ENCODE data around the gene CHAT.

CHAT gene

DNA sequence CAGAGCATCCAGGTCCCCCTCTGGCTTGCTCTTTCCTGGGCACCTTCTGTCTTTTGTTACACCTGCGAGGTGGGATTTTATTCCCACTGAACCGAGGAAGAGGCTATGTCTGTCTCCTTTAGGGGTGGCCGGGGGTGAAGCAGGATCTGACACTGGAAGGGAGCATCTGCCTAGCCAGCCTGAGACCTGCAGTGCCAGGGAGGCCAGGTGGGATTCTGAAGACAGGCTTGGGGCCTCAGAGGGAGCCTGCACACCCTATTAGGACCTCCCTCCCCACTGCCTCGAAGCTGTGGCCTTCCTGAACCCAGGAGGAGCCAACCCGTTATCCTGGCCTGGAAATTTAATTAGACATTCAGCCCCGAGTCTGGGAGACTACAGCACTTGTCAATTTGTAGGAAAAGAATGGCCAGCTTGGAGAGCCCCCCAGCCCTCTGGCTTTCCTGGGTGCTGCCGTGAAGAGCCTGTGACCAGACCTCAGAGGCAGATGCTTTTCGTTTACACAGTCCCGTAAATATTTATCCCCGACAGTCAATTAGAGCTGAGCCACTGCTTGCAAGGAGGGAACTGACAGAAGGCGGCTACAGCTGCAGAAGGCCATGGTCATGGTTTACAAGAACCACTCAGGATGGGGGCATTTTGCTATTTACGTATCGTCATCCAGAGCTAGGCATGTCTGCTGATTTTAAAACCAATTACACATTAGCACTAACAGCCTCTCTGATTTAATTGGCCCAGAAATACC lies 19.7 kb downstream of the CHAT start:
- peaks cover 5% of the 10 kb centered on the region for H3K4me1 ChIP-seq (ENCODE audit: insufficient read depth, insufficient read length)
- H3K9ac ChIP-seq (ENCODE audit: insufficient read length, low read depth): no peak overlapping the region
- no peak for TF ChIP-seq ZNF274 (IDR thresholded peaks at IDR 0.05; ENCODE audit: low read depth, low read length)
- TF ChIP-seq YY1 (IDR thresholded peaks at IDR 0.05; ENCODE audit: insufficient read depth, insufficient read length): no peak
- TF ChIP-seq SUZ12 (IDR thresholded peaks at IDR 0.05; ENCODE audit: extremely low read depth, insufficient read depth, insufficient read length): no peak
- H3K27me3 ChIP-seq (ENCODE audit: insufficient read depth, insufficient read length): no peaks in the 10 kb centered on the region
- no peak overlapping the region for H3K4me3 ChIP-seq (ENCODE audit: insufficient read length, low read depth)
- no peak for DNase-seq (ENCODE audit: low read depth, low spot score)
- H3K9me3 ChIP-seq (ENCODE audit: insufficient read depth, low read length): no peaks in the 10 kb centered on the region
- H3K36me3 ChIP-seq (ENCODE audit: insufficient read depth, insufficient read length, low read length): no peaks in the 10 kb centered on the region

DNA sequence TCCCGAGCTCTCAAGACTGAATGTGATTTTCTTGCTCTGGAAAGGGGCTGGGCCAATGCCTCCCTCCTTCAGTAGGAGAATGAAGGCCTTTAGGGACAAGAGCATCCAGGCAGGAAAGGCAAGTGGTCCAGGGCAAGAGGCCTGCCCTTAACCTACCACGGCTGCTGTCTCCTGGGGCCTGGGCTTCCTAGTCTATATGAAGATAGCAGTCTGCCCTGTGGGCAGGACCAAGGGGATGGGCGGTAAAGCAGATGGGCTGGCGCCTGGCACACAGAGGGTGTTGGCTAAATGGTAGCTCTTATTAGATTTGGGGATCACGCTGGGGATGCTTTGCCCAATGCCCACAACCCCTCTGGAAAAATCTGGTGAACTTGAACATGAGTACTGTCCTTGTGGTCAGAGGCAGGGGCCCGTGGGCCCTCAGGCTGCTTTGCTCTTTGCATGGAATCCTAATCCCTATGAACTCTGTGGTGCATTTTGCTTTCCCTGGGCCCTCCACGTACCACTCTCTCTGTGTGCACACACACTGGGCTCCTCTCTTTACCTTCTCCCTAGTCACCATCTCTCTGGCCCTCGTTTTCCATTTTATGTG lies 20.3 kb downstream of the CHAT start:
- H3K36me3 ChIP-seq (ENCODE audit: insufficient read depth, insufficient read length, low read length): no peaks in the 10 kb centered on the region

DNA sequence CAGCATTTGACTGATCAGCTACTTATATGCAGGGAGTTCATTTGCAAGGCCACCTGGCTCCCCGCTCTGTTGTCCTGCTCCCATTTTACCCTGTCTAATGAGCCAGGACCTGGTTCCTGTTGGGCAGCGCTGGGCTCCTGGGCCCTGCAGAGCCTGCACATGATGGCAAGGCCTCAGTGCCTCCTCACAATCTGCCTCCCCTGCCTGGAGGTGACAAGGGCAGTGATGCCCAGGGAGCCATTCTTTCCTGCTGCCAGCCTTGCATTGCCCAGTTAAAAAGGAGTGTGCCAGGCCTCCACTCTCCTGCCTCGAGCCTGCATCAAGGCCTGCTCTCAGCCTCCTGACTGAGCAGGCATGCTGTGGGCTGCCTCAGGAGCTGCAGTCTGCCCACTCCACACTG lies 28.5 kb downstream of the CHAT start:
- TF ChIP-seq ZNF274 (IDR thresholded peaks at IDR 0.05; ENCODE audit: low read depth, low read length): no peak
- TF ChIP-seq YY1 (IDR thresholded peaks at IDR 0.05; ENCODE audit: insufficient read depth, insufficient read length): no peak
- no peak for TF ChIP-seq SUZ12 (IDR thresholded peaks at IDR 0.05; ENCODE audit: extremely low read depth, insufficient read depth, insufficient read length)
- Histone ChIP-seq H3K9me3 (ENCODE audit: insufficient read depth, low read length) (no peaks in the 10 kb centered on the region), H3K9ac (ENCODE audit: insufficient read length, low read depth) (no peak overlapping the region), H3K36me3 (ENCODE audit: insufficient read depth, insufficient read length, low read length) (no peaks in the 10 kb centered on the region), H3K27me3 (ENCODE audit: insufficient read depth, insufficient read length) (no peaks in the 10 kb centered on the region), H3K4me1 (ENCODE audit: insufficient read depth, insufficient read length) (no peaks in the 10 kb centered on the region), H3K4me3 (ENCODE audit: insufficient read length, low read depth) (no peak overlapping the region)
- no peak for DNase-seq (ENCODE audit: low read depth, low spot score)

More for the DNA sequence above, 20.3 kb downstream of the CHAT start:
- Histone ChIP-seq H3K27me3 (ENCODE audit: insufficient read depth, insufficient read length) (no peaks in the 10 kb centered on the region), H3K9me3 (ENCODE audit: insufficient read depth, low read length) (no peaks in the 10 kb centered on the region), H3K9ac (ENCODE audit: insufficient read length, low read depth) (no peak overlapping the region), H3K4me3 (ENCODE audit: insufficient read length, low read depth) (no peak overlapping the region), H3K4me1 (ENCODE audit: insufficient read depth, insufficient read length) (peaks cover 5% of the 10 kb centered on the region)
- DNase-seq (ENCODE audit: low read depth, low spot score): no peak
- TF ChIP-seq YY1 (IDR thresholded peaks at IDR 0.05; ENCODE audit: insufficient read depth, insufficient read length): no peak

DNA sequence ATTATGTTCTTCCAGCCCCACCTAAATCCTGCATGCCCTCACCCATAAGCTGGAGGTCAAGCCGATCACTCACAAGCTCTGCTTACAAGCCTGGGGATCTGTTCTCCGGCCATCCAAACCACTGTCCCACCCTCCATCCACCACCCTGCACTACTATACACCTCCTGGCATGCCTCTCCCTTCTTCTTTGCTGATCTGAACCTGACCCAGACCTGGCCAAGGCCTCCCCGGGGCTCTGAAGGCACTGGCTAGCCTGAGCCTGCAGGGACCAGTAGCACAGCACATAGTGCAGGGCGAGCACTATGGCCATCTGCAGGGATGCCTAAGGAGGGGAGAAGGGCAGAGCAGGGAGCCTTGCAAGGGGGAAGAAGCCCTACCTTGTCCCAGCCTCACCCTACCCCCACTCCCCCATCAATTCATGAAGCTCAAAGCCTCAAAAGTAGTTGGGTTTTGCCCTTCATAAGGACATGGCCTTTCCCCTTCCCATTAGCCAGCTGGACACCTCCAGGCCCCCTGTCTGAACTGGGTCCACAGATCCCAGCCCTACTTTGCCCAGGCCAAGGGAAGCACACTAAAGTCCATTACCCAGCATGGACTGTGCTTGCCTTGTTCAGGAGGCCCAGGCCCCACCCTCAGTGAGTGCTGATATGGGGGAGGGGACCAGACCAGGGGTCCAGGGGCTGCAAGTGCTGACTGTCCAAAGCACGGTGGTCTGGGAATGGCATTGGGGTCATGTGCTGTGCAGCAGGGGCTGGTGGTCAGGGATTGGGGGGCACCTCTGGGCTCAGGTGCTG lies 29.6 kb downstream of the CHAT start:
- Histone ChIP-seq H3K9ac (ENCODE audit: insufficient read length, low read depth) (no peak overlapping the region), H3K27me3 (ENCODE audit: insufficient read depth, insufficient read length) (peaks cover 4% of the 10 kb centered on the region), H3K4me3 (ENCODE audit: insufficient read length, low read depth) (no peak overlapping the region), H3K9me3 (ENCODE audit: insufficient read depth, low read length) (no peaks in the 10 kb centered on the region), H3K4me1 (ENCODE audit: insufficient read depth, insufficient read length) (no peaks in the 10 kb centered on the region), H3K36me3 (ENCODE audit: insufficient read depth, insufficient read length, low read length) (no peaks in the 10 kb centered on the region)
- TF ChIP-seq ZNF274 (IDR thresholded peaks at IDR 0.05; ENCODE audit: low read depth, low read length) (no peak), YY1 (IDR thresholded peaks at IDR 0.05; ENCODE audit: insufficient read depth, insufficient read length) (no peak), SUZ12 (IDR thresholded peaks at IDR 0.05; ENCODE audit: extremely low read depth, insufficient read depth, insufficient read length) (no peak)
- no peak for DNase-seq (ENCODE audit: low read depth, low spot score)

DNA sequence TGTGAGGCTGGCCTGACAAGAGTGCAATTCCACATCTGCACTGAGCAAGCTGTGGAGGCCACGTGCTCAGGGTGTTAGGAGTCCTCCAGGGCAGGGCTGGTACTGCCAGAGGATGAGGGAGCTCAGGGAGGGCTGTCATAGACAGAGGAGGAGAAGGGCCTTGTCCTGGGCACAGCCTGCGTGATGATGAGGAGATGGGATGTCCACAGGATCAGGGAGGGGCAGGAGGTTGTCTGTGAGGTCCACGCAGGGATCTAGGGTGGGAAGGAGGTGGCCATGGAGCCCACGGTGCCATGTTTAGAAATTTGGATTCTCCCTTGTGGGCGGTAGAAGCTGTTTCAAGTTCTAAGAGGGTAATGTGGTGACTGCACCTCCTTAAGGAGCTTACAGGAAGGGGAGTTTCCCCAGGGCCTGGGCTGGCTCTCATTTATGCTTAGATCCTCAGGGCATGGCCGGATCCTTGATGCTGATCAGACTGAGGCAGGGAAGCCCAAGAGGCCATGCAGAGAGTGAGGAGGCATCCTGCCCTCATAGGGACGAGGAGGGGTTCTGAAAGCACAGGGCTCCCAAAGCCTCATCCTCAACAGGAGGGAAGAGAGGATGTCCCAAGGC lies 30.3 kb downstream of the CHAT start:
- Histone ChIP-seq H3K4me3 (ENCODE audit: insufficient read length, low read depth) (no peak overlapping the region), H3K27me3 (ENCODE audit: insufficient read depth, insufficient read length) (peaks cover 9% of the 10 kb centered on the region), H3K4me1 (ENCODE audit: insufficient read depth, insufficient read length) (no peaks in the 10 kb centered on the region), H3K9ac (ENCODE audit: insufficient read length, low read depth) (no peak overlapping the region), H3K9me3 (ENCODE audit: insufficient read depth, low read length) (no peaks in the 10 kb centered on the region), H3K36me3 (ENCODE audit: insufficient read depth, insufficient read length, low read length) (no peaks in the 10 kb centered on the region)
- DNase-seq (ENCODE audit: low read depth, low spot score): no peak
- TF ChIP-seq SUZ12 (IDR thresholded peaks at IDR 0.05; ENCODE audit: extremely low read depth, insufficient read depth, insufficient read length) (no peak), ZNF274 (IDR thresholded peaks at IDR 0.05; ENCODE audit: low read depth, low read length) (no peak), YY1 (IDR thresholded peaks at IDR 0.05; ENCODE audit: insufficient read depth, insufficient read length) (no peak)

DNA sequence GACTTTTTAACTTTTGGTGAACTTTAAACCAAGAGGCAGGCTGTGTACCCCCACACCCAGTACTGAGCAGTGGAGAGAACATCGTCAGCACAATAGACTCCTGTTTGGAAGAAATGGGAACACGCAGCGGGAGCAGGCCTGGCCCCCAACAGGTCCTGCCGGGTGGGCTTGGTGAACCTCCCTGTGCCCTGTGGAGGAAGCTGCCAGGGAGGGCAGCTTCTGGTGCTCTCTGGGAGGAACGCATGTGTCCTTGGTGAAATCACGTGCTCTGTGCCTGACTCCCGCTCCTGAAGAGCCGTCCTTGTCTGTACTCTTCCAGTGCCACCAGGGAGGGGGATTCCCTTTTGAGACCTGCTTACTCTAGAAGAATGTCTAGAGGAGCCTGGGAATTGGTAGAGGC lies 31.6 kb downstream of the CHAT start:
- TF ChIP-seq SUZ12 (IDR thresholded peaks at IDR 0.05; ENCODE audit: extremely low read depth, insufficient read depth, insufficient read length) (no peak), ZNF274 (IDR thresholded peaks at IDR 0.05; ENCODE audit: low read depth, low read length) (no peak), YY1 (IDR thresholded peaks at IDR 0.05; ENCODE audit: insufficient read depth, insufficient read length) (no peak)
- Histone ChIP-seq H3K9ac (ENCODE audit: insufficient read length, low read depth) (no peak overlapping the region), H3K4me3 (ENCODE audit: insufficient read length, low read depth) (no peak overlapping the region), H3K36me3 (ENCODE audit: insufficient read depth, insufficient read length, low read length) (no peaks in the 10 kb centered on the region), H3K9me3 (ENCODE audit: insufficient read depth, low read length) (no peaks in the 10 kb centered on the region), H3K4me1 (ENCODE audit: insufficient read depth, insufficient read length) (no peaks in the 10 kb centered on the region), H3K27me3 (ENCODE audit: insufficient read depth, insufficient read length) (peaks cover 12% of the 10 kb centered on the region)
- DNase-seq (ENCODE audit: low read depth, low spot score): no peak
